DND-41 (cell line): ENCODE measurements around the gene SEPHS1.

Source experiments
- ATAC-seq: fragments of 200-7000 bp; cut with Tn5 transposase; 3 replicates; pipeline ENCODE4 v1.9.1; 2021; ENCODE audit warnings: low read depth; ENCODE audit not compliant: insufficient read depth
- DNase-seq: peaks from one replicate; pipeline ENCODE4 v3.0.0-alpha.2; 2020
- H2AFZ ChIP-seq: 2 replicates; pipeline ENCODE4 v1.6.0; 2012; ENCODE audit warnings: low read depth, low read length
- H3K27ac ChIP-seq: 2 replicates; pipeline ENCODE4 v1.5.1; 2012; ENCODE audit warnings: low read length, inconsistent platforms
- H3K27me3 ChIP-seq: fragments of 200-600 bp; sonication (generic); 2 replicates; pipeline ENCODE4 v1.6.0; 2012; ENCODE audit warnings: low read length, mild to moderate bottlenecking, inconsistent platforms; ENCODE audit not compliant: insufficient read depth, poor library complexity
- H3K36me3 ChIP-seq: 2 replicates; pipeline ENCODE4 v1.5.1; 2012; ENCODE audit warnings: low read length, inconsistent platforms; ENCODE audit not compliant: insufficient read depth
- H3K4me1 ChIP-seq: 2 replicates; pipeline ENCODE4 v1.5.1; 2012; ENCODE audit warnings: mild to moderate bottlenecking, low read length; ENCODE audit not compliant: insufficient read depth
- H3K4me2 ChIP-seq: 2 replicates; pipeline ENCODE4 v1.6.0; 2012; ENCODE audit warnings: mild to moderate bottlenecking, moderate library complexity, low read length, inconsistent platforms; ENCODE audit not compliant: insufficient read depth
- H3K4me3 ChIP-seq, 2 experiments: fragments of 200-600 bp in 1 of 2; shearing (Covaris generic) in 1 of 2; 2 replicates each; pipeline ENCODE4 v1.5.1; 2012 to 2016; ENCODE audit warnings: inconsistent platforms in 2 of 2, low read length in 2 of 2, mild to moderate bottlenecking in 2 of 2, low read depth in 1 of 2, moderate library complexity in 1 of 2
- H3K79me2 ChIP-seq: 2 replicates; pipeline ENCODE4 v1.6.0; 2012; ENCODE audit warnings: low read length, inconsistent platforms; ENCODE audit not compliant: insufficient read depth
- H3K9ac ChIP-seq: 2 replicates; pipeline ENCODE4 v1.6.0; 2012; ENCODE audit warnings: low read depth, mild to moderate bottlenecking, inconsistent platforms, low read length, moderate library complexity
- H3K9me3 ChIP-seq: 2 replicates; pipeline ENCODE4 v1.5.1; 2012; ENCODE audit warnings: low read length, moderate library complexity, mild to moderate bottlenecking, inconsistent platforms; ENCODE audit not compliant: insufficient read depth, severe bottlenecking
- H4K20me1 ChIP-seq: 2 replicates; pipeline ENCODE4 v1.6.0; 2012; ENCODE audit warnings: low read length; ENCODE audit not compliant: insufficient read depth
- CTCF ChIP-seq: IDR thresholded peaks from 2 replicates; pipeline ENCODE4 v1.5.1; 2012; ENCODE audit warnings: borderline replicate concordance, low read length, moderate library complexity, mild to moderate bottlenecking; ENCODE audit not compliant: poor library complexity, severe bottlenecking; ENCODE audit errors: extremely low read depth
- EZH2 ChIP-seq: IDR thresholded peaks from 3 replicates; pipeline ENCODE4 v1.6.1; 2012; ENCODE audit warnings: borderline replicate concordance, low read depth, mild to moderate bottlenecking, moderate library complexity, low read length, inconsistent platforms; ENCODE audit not compliant: severe bottlenecking

Gene SEPHS1

GRCh38 chr10:13371897-13372470, 23.9 kb upstream of the SEPHS1 start:
- H3K4me3 ChIP-seq, result no peak overlapping the region
- no peaks in the 10 kb centered on the region for H3K36me3 ChIP-seq
- ATAC-seq, result peak; percentile 100
- H3K79me2 ChIP-seq, result no peaks in the 10 kb centered on the region
- TF ChIP-seq EZH2, result no peak
- TF ChIP-seq CTCF, result peak; percentile 98
- no peaks in the 10 kb centered on the region for H3K9me3 ChIP-seq
- no peak overlapping the region for H3K4me2 ChIP-seq
- H3K9ac ChIP-seq, result no peak overlapping the region
- H2AFZ ChIP-seq, result no peak overlapping the region
- H3K27ac ChIP-seq, result no peak overlapping the region
- DNase-seq, result peak; percentile 76
- H4K20me1 ChIP-seq, result no peaks in the 10 kb centered on the region
- H3K4me1 ChIP-seq, result no peaks in the 10 kb centered on the region
- no peaks in the 10 kb centered on the region for H3K27me3 ChIP-seq

GRCh38 chr10:13366891-13367290, 18.8 kb upstream of the SEPHS1 start:
- ATAC-seq (no peak), DNase-seq (no peak)
- TF ChIP-seq CTCF, result no peak
- TF ChIP-seq EZH2, result no peak
- H3K4me1 ChIP-seq, result no peaks in the 10 kb centered on the region
- no peaks in the 10 kb centered on the region for H3K27me3 ChIP-seq
- H2AFZ ChIP-seq, result no peak overlapping the region
- H3K4me2 ChIP-seq, result no peak overlapping the region
- no peak overlapping the region for H3K27ac ChIP-seq
- no peaks in the 10 kb centered on the region for H3K9me3 ChIP-seq
- no peaks in the 10 kb centered on the region for H3K36me3 ChIP-seq
- no peaks in the 10 kb centered on the region for H4K20me1 ChIP-seq
- no peak overlapping the region for H3K9ac ChIP-seq
- H3K4me3 ChIP-seq, result no peak overlapping the region
- no peaks in the 10 kb centered on the region for H3K79me2 ChIP-seq

- H3K36me3 ChIP-seq, result no peaks in the 10 kb centered on the region
- no peaks in the 10 kb centered on the region for H4K20me1 ChIP-seq
- ATAC-seq, result no peak
Measured at GRCh38 chr10:13365831-13366230, 17.7 kb upstream of the SEPHS1 start.

More at GRCh38 chr10:13365831-13366230, 17.7 kb upstream of the SEPHS1 start:
- no peak overlapping the region for H3K27ac ChIP-seq
- H2AFZ ChIP-seq, result no peak overlapping the region
- no peaks in the 10 kb centered on the region for H3K4me1 ChIP-seq
- H3K9me3 ChIP-seq, result no peaks in the 10 kb centered on the region
- no peaks in the 10 kb centered on the region for H3K79me2 ChIP-seq
- H3K4me2 ChIP-seq, result no peak overlapping the region
- TF ChIP-seq EZH2 (no peak), CTCF (no peak)
- no peak overlapping the region for H3K4me3 ChIP-seq
- H3K9ac ChIP-seq, result no peak overlapping the region
- no peaks in the 10 kb centered on the region for H3K27me3 ChIP-seq
- no peak for DNase-seq
